ENCODE measurements around the gene ZC3H8.

Gene ZC3H8

DNA sequence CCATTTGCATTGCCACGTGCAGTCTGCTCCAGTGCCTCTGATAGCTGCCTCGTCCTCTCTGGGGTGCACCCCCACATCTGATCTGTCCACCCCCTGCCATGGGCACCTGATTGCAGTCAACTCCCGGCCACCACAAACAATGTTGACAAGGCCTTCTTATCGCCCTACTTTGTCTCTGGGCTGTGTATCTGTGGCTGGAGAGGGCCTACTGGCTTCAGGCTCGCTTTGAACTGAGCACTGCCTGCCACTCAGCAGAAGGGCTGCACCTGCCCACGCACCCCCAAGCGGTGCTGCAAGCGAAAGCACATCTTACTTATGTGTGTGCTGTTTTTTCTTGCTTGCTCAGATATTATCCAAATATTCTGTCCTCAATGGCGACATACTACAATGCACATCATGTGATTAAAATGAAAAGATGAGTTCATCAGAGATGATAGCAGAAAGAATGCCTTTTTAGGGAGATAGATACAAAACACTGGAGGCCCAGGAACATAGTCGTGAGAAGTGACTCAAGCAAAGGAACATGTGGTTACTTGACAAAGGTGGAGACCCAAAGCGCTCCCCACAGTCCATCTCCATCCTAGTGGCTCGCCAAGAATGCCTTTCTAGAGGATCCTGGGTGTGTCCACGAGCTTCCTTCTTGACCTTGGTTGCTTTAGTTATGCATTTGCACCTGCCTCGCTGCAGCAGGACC lies 87.9 kb downstream of the ZC3H8 start:
- in situ Hi-C loops (cut with MboI; ENCODE audit: low sequenced_read_pairs), result no loop called here

DNA sequence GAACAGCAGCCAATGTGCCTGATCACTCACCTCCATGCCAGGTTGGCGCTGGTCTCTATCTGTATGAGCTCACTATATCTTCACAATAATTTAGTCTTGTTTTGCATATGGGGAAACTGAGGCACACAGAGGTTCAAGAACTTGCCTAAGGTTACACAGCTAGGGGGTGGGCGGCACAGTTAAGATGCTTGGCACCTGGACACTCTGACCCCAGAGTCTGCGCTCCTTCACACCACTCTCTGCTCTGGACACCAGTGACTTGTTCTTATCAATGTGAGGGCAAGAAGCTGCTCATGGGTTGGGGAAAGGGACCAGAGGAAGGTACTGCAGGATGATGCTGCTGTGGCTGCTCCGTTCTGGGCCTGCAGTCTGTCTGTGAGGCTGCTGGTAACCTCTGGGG lies 89.5 kb downstream of the ZC3H8 start:
- in situ Hi-C loops (cut with MboI; ENCODE audit: low sequenced_read_pairs), result no loop called here

DNA sequence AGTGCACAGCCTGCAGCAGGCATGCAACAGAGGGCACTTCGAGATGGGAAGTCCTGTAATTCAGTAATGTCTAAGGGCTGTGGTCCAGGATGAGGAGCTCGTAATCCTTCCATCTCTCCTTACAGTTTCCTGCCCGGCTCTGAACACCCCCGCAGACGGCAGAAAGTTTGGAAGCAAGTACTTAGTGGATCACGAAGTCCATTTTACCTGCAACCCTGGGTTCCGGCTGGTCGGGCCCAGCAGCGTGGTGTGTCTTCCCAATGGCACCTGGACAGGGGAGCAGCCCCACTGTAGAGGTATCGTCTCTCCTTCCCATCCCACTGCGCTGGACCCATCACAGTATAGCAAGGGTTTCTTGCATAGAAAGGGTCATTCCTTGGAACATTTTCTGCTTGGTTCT lies 90.0 kb downstream of the ZC3H8 start:
- in situ Hi-C loops (cut with MboI; ENCODE audit: low sequenced_read_pairs), result no loop called here

DNA sequence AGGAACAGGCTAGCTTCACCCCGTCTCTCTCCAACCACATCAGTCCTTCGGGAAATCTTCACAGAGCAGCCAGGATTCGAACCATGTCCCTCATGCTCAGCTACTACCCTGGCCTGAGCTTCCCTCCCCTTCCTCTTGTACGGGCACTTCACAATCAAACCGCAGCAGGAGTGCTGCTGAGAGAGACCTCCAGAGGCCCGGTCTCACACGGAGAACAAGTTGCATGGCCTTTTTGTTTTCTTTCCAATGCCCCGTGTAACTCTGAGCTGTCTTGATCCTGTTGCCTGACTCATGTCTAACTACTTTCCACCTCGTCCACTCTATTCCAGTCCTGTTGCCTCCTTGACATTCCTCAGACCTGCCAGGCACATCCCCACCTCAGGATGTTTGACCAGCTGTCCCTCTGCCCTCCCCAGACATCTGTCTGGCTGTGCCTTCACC lies 91.3 kb downstream of the ZC3H8 start:
- in situ Hi-C loops (cut with MboI; ENCODE audit: low sequenced_read_pairs), result no loop called here

DNA sequence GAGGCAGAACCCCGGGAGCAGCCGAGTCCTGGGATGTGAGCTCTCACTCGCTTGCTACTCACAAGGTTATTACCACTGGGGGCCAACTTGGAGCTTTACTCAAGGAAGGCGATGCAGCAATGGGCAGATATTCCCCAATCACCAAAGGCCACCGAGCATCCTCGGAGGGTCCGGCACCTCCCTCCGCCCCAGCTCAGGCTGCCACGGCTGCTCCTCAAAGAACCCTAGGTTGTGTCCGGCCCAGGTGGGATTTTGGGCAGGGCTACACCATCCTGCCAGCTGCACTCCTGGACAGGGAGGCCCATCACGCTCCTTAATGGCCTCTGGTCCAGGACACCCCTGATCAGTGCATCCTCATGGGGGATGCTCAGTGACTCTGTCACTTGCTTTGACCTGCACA lies 91.9 kb downstream of the ZC3H8 start:
- in situ Hi-C loops (cut with MboI; ENCODE audit: low sequenced_read_pairs), result no loop called here

DNA sequence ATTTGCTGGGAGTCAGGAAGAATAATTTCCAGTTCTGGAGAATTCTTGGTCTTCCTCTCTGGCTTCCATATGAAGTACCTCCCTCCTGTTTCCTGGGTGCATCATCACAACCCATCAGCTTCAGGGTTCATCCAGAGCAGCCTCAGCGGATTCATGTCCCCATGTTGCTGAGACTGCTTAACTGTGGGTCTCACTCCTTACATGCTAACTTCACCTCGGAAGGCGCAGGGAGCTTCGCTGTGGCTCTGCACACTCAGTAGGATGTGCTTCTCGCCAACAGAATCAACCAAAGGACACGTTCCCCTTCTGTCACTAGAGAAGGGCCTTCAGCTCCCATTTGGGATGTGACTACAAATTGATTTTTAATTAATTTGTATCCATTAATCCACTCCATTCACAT lies 92.5 kb downstream of the ZC3H8 start:
- in situ Hi-C loops (cut with MboI; ENCODE audit: low sequenced_read_pairs), result no loop called here
